Measurements from ENCODE around the gene LRRC74B. TPM values are rescaled to one million over a fixed set of nuclear protein-coding genes. Genes with fewer than 3 reads are reported as not detected.

The LRRC74B gene
- total RNA-seq, 1 experiment from 2014 or later, result not detected

DNA sequence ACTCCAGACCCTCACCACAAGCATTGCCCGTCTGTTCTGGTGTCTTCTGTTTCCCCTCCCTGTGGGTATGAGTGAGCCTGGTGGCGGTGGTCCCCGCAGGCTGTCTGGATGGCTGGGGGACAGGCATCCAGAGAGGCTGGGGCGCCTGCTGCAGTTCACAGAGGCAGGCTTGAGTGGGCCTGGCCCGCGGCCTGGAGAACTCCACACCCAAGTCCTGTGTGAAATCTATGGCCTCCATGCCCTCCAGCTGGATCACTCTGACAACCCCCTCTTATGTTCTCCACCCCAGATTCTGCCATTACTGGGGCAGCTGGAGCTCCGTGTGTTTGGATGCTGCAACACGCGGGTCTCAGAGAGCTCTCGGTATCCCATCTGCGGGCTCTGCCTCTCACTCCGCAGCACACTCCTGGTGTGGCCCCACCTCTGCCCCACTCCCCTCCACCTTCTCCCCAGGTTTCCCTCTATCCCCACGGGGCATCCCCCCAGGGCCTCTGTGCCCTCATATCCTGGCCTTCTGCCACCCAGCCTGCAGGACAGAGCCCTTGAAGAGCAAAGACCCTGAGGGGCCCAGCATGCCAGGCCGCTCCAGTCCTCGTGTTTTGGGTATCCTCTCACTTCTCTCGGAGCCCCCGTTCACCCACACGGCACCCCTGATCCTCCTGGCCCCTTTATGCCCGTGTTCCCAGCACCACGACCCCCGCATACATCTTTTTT lies 31.3 kb downstream of the LRRC74B start:
- Histone ChIP-seq H3K9me3 (ENCODE audit: low read length) (no peaks in the 10 kb centered on the region), H4K20me1 (ENCODE audit: low read length) (no peaks in the 10 kb centered on the region), H3K4me1 (ENCODE audit: insufficient read depth, low read length) (peaks cover 5% of the 10 kb centered on the region), H3K9me2 (replicated peaks; ENCODE audit: low read length) (no peaks in the 10 kb centered on the region), H3K79me2 (ENCODE audit: low read length) (no peaks in the 10 kb centered on the region), H3K27me3 (ENCODE audit: low read length) (no peaks in the 10 kb centered on the region), H3F3A (ENCODE audit: low read length, unreplicated experiment) (no peaks in the 10 kb centered on the region), H3K4me2 (ENCODE audit: low read length) (no peak overlapping the region), H3K36me3 (ENCODE audit: low read depth, low read length) (no peaks in the 10 kb centered on the region), H2AFZ (ENCODE audit: low read length) (no peak overlapping the region), H3K4me3 (ENCODE audit: low read length) (no peak overlapping the region), H3K9ac (ENCODE audit: low read length) (no peak overlapping the region), H3K27ac (ENCODE audit: low read length) (no peak overlapping the region)
- DNase-seq, result no peak
- intact Hi-C loops (cut with micrococcal nuclease), result no loop called here
- ChIA-PET CTCF (no interaction called here), POLR2A (ENCODE audit: unreplicated experiment) (no interaction called here)
- no peak for ATAC-seq
- no peak for TF ChIP-seq EZH2phosphoT487 (IDR thresholded peaks at IDR 0.05; ENCODE audit: borderline replicate concordance, low read length)
- TF ChIP-seq EZH2 (IDR thresholded peaks at IDR 0.05; ENCODE audit: low read length, unreplicated experiment), result no peak
- TF ChIP-seq, protein P1, sequence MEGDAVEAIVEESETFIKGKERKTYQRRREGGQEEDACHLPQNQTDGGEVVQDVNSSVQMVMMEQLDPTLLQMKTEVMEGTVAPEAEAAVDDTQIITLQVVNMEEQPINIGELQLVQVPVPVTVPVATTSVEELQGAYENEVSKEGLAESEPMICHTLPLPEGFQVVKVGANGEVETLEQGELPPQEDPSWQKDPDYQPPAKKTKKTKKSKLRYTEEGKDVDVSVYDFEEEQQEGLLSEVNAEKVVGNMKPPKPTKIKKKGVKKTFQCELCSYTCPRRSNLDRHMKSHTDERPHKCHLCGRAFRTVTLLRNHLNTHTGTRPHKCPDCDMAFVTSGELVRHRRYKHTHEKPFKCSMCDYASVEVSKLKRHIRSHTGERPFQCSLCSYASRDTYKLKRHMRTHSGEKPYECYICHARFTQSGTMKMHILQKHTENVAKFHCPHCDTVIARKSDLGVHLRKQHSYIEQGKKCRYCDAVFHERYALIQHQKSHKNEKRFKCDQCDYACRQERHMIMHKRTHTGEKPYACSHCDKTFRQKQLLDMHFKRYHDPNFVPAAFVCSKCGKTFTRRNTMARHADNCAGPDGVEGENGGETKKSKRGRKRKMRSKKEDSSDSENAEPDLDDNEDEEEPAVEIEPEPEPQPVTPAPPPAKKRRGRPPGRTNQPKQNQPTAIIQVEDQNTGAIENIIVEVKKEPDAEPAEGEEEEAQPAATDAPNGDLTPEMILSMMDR (conservative IDR thresholded peaks at IDR 0.05; ENCODE audit: low read depth, low read length), result no peak
- BruUV-seq (replicated peaks), result no TSS peak

DNA sequence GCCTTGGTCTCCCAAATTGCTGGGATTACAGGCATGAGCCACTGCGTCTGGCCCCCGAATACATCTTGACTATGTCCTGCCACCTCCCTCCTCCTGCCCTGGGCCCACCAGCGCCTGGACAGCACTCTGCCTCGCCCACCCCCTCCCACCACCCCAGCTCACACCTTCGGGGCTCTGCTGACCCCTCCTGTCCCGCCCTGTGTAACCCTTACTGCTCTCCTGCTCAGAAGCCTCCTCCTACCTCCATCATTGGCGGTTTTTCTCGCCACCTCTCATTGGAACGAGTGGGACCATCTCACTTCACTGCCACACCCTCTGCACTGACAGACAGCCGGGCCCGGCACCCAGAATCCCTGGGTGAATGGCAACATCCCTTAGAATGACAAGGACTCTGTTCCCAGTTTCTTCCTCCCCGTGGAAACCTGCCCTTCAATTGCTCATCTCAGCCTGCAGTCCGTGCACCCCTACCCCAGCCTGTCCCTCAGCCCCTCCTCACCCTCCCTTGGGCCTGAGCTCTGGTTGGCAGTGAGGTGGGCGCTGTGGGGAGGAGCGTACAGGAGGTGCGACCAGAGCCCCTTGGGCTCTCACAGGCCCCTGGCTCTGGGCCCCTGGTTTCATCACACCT lies 32.2 kb downstream of the LRRC74B start:
- ATAC-seq, result no peak
- intact Hi-C loops (cut with micrococcal nuclease), result no loop called here
- no peak overlapping the region for H3K4me2 ChIP-seq (ENCODE audit: low read length)

More for the DNA sequence above, 32.2 kb downstream of the LRRC74B start:
- Histone ChIP-seq H2AFZ (ENCODE audit: low read length) (no peak overlapping the region), H3K9me3 (ENCODE audit: low read length) (no peaks in the 10 kb centered on the region), H3K36me3 (ENCODE audit: low read depth, low read length) (no peaks in the 10 kb centered on the region), H3K79me2 (ENCODE audit: low read length) (no peaks in the 10 kb centered on the region), H3K4me3 (ENCODE audit: low read length) (no peak overlapping the region), H3K9me2 (replicated peaks; ENCODE audit: low read length) (no peaks in the 10 kb centered on the region), H3K27me3 (ENCODE audit: low read length) (no peaks in the 10 kb centered on the region), H3K9ac (ENCODE audit: low read length) (no peak overlapping the region), H3K27ac (ENCODE audit: low read length) (no peak overlapping the region), H4K20me1 (ENCODE audit: low read length) (no peaks in the 10 kb centered on the region), H3K4me1 (ENCODE audit: insufficient read depth, low read length) (peaks cover 5% of the 10 kb centered on the region), H3F3A (ENCODE audit: low read length, unreplicated experiment) (no peaks in the 10 kb centered on the region)
- CTCF ChIA-PET, result no interaction called here
- DNase-seq, result no peak
- TF ChIP-seq EZH2phosphoT487 (IDR thresholded peaks at IDR 0.05; ENCODE audit: borderline replicate concordance, low read length) (no peak), EZH2 (IDR thresholded peaks at IDR 0.05; ENCODE audit: low read length, unreplicated experiment) (no peak)
- TF ChIP-seq, protein P1 (conservative IDR thresholded peaks at IDR 0.05; ENCODE audit: low read depth, low read length), result no peak
- BruUV-seq (replicated peaks), result no TSS peak
- POLR2A ChIA-PET (ENCODE audit: unreplicated experiment), result interaction anchor here (0.6 kb wide), 1 partner anchor 34 kb away, joined by 3 read pairs; no protein-coding TSS in a partner anchor

Measured in PC-3 (cell line).